GM06990 (cell line): ENCODE data around the gene RASGEF1C.

Source experiments
- DNase-seq: peaks from one replicate; pipeline ENCODE4 v3.0.0-alpha.2; 2011; ENCODE audit not compliant: insufficient read length; ENCODE audit errors: extremely low read depth
- H3K27me3 ChIP-seq: replicated peaks from 2 replicates; pipeline ENCODE4 v1.6.0; 2011; ENCODE audit warnings: low read length; ENCODE audit not compliant: control insufficient read depth, insufficient read depth
- H3K36me3 ChIP-seq: 2 replicates; pipeline ENCODE4 v1.5.1; 2011; ENCODE audit warnings: low read length; ENCODE audit not compliant: control insufficient read depth, insufficient read depth
- H3K4me3 ChIP-seq: replicated peaks from 2 replicates; pipeline ENCODE4 v1.5.1; 2011; ENCODE audit warnings: low read depth, mild to moderate bottlenecking, control low read depth, low read length
- CTCF ChIP-seq: IDR thresholded peaks from 2 replicates; pipeline ENCODE4 v1.5.1; 2011; ENCODE audit warnings: low read length, control low read depth, mild to moderate bottlenecking, inconsistent platforms; ENCODE audit not compliant: insufficient read depth, poor library complexity, severe bottlenecking

The RASGEF1C gene

DNA sequence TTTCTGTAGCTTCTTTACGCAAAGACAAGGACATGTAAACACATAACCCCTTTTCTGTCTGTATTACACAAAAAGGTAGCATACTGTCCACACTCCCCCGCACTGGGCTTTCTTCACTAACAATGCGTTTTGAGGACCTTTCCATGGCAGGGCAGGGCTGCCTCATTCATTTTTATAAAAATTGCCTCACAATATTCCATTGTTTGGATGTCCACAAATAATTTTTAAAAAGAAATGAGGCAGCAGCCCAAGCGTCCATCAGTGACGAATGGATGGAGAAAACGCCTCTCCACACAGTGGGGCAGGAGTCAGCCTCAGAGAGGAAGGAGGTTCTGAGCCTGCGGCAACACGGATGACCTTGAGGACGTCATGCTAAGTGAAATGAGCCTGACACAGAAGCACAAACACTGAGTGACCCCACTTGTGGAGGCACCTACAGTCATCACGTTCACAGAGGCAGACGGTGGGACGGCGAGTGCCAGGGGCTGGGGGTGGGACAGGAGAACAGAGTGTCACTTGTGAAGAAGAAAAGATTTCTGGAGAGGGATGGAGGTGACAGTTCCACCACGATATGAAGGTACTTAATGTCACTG is 67.8 kb downstream of the RASGEF1C start:
- TF ChIP-seq CTCF = no peak
- H3K27me3 ChIP-seq = no peaks in the 10 kb centered on the region
- DNase-seq = no peak
- no peak overlapping the region for H3K4me3 ChIP-seq
- no peaks in the 10 kb centered on the region for H3K36me3 ChIP-seq

- no peak for TF ChIP-seq CTCF
- no peak for DNase-seq
- H3K4me3 ChIP-seq = no peak overlapping the region
- H3K36me3 ChIP-seq = no peaks in the 10 kb centered on the region
- no peaks in the 10 kb centered on the region for H3K27me3 ChIP-seq
These were observed 68.4 kb downstream of the RASGEF1C start for GRCh38 chr5:180140571-180140970.

- Histone ChIP-seq H3K27me3 (no peaks in the 10 kb centered on the region), H3K36me3 (no peaks in the 10 kb centered on the region), H3K4me3 (no peak overlapping the region)
- no peak for DNase-seq
- no peak for TF ChIP-seq CTCF
These were observed 68.9 kb downstream of the RASGEF1C start for GRCh38 chr5:180140079-180140554.

GRCh38 chr5:180139731-180140055 is 69.3 kb downstream of the RASGEF1C start:
- no peak for DNase-seq
- TF ChIP-seq CTCF = no peak
- no peak overlapping the region for H3K4me3 ChIP-seq
- H3K36me3 ChIP-seq = no peaks in the 10 kb centered on the region
- H3K27me3 ChIP-seq = no peaks in the 10 kb centered on the region

DNA sequence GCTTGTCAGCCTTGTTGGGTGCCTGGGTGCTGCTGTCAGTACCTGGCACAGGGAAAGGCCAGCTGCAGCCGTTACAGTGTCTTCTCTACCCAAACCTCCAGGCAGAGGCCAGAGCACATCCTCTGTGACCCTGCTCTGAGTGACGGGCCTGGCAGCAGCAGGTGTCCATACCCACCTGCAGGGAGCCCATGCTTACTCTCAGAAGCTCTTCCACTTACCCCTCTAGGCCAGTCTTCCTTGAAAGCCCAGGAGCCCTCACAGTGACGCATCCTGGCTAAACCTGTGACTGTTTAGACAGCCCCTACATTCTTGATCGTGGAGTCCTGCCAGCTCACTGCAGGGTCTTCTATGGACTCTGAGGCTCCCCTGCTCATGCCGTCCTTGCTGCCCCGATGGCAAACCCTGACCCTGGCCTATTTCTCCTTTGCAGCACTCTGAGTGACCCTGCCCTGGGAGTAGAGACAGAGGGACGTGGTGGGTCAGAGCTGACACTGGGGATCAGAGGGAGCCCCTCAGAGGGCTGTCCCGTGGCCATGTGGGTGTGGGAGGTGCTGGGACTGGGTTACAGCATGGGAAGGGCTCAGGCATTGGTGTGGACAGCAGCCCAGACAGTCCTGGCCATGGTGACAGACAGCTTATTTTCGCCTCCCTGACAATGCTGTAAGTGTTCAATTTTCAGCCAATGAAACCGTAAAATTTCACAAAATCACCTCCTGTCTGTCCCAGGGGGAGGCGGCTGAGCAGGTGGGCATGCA is 69.9 kb downstream of the RASGEF1C start:
- no peak for TF ChIP-seq CTCF
- Histone ChIP-seq H3K36me3 (no peaks in the 10 kb centered on the region), H3K4me3 (no peak overlapping the region), H3K27me3 (no peaks in the 10 kb centered on the region)
- DNase-seq = no peak
